IPS-18c (cell line): ENCODE results near the gene MAGI1.

Experiments used
- H3K4me3 ChIP-seq: 2 replicates; pipeline ENCODE4 v1.7.0; 2013; ENCODE audit warnings: low read depth, mild to moderate bottlenecking, low read length, moderate library complexity; ENCODE audit not compliant: insufficient read depth
- H3K9me3 ChIP-seq: one replicate; pipeline ENCODE4 v1.6.1; 2013; ENCODE audit warnings: mild to moderate bottlenecking, low read length, moderate library complexity; ENCODE audit not compliant: control insufficient read depth, insufficient read depth

The MAGI1 gene

GRCh38 chr3:66038726-66039589 is at the start of gene MAGI1:
Gene MAGI1 (minus strand): TSS chr3:66038918. CDS start chr3:66038308, 610 bp downstream.
- Histone ChIP-seq H3K9me3 (no peaks in the 10 kb centered on the region), H3K4me3 (peak within 1 kb of the TSS; percentile 90)

DNA sequence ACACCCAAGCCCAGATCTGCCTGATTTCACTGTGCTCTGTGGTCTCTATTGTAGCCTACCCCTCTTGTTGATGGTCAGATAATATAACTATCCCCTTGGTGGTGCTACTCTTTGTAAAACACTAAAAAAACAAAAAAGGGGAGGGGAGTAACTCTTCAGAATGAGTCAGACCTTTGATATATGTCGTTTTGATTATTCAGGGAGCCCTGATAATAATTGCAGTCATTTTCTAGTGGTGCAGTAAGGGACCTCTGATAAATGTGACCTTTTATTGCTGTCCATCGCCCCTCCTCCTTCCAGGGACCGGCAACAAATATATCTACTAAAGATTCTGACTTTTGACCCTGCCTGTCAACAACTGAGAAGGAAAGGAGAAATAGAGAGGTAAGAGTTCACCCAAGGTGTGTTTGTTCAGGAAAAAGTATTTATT is 45.1 kb upstream of the MAGI1 start:
- Histone ChIP-seq H3K4me3 (no peak overlapping the region), H3K9me3 (peaks cover 2% of the 10 kb centered on the region)

- H3K9me3 ChIP-seq, result peaks cover 1% of the 10 kb centered on the region
- no peak overlapping the region for H3K4me3 ChIP-seq
Observed at GRCh38 chr3:66083096-66083678, 44.5 kb upstream of the MAGI1 start.

DNA sequence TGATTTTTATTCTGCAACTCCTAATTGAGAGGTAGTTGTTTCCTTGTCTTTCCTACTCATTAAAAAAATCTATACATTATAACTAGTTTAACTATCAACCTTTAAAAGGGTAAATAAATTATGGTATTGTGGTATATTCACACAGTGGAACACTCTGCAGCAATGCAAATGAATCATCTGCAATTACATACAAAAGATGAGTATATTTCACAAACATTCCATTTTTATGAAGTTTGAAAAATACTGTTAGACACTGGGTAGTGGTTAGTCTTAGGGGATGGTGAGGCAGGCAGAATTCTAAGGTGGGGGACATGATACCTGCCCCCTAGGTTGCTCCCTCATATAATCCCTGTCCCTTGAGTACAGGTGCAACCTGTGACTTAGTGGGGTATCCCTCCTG is 44.0 kb upstream of the MAGI1 start:
- Histone ChIP-seq H3K4me3 (no peak overlapping the region), H3K9me3 (no peaks in the 10 kb centered on the region)

GRCh38 chr3:66080167-66080566 is 41.4 kb upstream of the MAGI1 start:
- Histone ChIP-seq H3K9me3 (peaks cover 3% of the 10 kb centered on the region), H3K4me3 (no peak overlapping the region)

DNA sequence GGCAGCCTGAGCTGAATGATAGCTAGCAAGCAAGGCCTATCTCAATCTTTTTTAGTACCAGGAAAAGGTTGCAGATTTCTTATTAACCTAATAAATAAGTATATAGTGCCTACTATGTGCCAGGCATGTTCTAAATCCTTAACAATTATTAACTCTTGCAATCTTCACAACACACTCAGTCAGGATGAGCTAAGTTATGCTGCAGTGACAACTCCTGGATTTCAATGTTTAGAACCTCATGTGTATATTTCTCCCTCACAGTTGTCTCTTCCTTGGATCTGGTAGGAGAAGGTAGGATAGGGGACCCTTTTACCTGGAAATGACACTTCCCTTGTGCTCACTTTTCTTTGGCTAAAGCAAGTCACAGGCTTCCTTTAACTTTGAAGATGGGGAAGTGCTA is 39.3 kb upstream of the MAGI1 start:
- no peak overlapping the region for H3K4me3 ChIP-seq
- peaks cover 3% of the 10 kb centered on the region for H3K9me3 ChIP-seq

DNA sequence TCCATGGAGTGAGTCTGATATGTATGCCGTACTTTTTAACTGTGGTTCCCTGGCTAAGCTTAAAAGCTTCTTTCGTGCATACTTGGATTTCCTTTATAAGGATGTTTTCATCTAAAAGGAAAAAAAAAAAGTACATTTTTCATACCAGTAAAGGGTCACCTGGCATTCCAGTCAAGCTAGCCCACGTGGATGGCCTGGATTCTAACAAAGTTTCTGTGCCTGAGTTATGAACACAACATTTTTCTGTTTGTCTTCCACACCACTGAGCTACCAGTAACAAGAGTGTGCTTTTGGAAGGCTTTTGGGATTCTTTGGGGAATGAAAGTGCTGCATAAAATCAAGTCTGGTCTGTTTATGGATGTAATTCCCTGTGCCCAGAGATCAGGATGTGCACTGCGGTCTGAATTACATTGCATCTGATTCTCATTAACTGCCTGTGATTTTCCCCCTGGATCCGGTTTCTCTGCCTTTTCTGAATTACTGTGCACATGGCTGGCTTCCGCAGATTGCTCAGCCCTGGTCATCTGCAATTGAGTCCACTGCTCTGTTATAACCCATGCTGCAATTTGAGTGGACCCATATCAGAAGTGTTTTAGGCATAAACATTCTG is 38.2 kb upstream of the MAGI1 start:
- no peak overlapping the region for H3K4me3 ChIP-seq
- peaks cover 3% of the 10 kb centered on the region for H3K9me3 ChIP-seq

- Histone ChIP-seq H3K9me3 (peaks cover 3% of the 10 kb centered on the region), H3K4me3 (no peak overlapping the region)
Observed at GRCh38 chr3:66075281-66075680, 36.6 kb upstream of the MAGI1 start.

GRCh38 chr3:66073464-66074141 is 34.9 kb upstream of the MAGI1 start:
- Histone ChIP-seq H3K4me3 (no peak overlapping the region), H3K9me3 (peaks cover 3% of the 10 kb centered on the region)

DNA sequence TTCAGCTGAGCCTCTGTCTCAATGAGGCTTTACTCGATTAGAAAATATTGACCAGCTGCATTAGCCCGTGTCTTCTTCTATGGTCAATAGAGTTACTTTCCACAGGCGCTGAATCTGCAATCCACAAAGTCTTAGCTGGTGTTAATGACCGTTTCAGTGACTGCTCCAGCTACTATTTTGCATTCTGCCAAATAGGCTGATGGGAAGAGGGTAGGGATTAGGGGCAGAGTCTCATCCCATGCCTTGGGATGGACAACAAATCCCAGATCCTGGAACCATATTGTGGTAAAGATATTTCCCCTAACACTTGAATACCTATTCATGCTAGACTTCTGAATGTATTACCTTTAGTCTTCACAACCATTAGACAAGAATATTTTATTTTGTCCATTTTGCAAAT is 29.5 kb upstream of the MAGI1 start:
- H3K4me3 ChIP-seq, result no peak overlapping the region
- H3K9me3 ChIP-seq, result no peaks in the 10 kb centered on the region

DNA sequence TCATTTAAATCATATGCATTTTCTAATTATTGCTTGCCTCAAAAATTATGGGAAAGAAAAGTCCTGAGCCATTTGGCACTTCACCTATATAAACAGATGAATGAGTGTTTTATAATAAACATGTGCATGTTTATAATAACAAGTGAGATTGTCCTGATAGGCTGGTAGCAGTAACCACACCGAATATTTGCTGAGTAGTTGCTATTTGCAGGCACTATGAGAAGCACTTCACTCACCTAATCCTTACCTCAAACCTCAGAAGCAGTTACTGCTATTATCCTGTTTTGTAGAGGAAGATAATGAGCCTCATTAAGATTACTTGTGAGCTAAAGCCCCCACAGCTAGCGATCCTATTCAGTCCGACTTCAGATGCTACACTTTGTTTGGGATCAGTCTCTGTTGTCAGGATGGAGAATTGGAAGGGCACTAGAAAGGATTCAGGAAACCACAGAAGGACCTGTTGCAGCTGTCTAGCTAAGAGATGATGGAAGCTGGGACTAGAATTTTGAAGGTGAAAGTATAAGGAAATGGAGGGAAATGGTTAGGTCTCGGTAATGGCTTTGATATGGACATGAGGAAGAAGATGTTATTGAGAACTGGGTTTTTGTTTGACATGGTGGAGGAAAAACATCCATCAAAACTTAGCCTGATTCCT is 28.4 kb upstream of the MAGI1 start:
- no peaks in the 10 kb centered on the region for H3K9me3 ChIP-seq
- no peak overlapping the region for H3K4me3 ChIP-seq

GRCh38 chr3:66055289-66055688 is 16.6 kb upstream of the MAGI1 start:
- Histone ChIP-seq H3K9me3 (no peaks in the 10 kb centered on the region), H3K4me3 (no peak overlapping the region)

DNA sequence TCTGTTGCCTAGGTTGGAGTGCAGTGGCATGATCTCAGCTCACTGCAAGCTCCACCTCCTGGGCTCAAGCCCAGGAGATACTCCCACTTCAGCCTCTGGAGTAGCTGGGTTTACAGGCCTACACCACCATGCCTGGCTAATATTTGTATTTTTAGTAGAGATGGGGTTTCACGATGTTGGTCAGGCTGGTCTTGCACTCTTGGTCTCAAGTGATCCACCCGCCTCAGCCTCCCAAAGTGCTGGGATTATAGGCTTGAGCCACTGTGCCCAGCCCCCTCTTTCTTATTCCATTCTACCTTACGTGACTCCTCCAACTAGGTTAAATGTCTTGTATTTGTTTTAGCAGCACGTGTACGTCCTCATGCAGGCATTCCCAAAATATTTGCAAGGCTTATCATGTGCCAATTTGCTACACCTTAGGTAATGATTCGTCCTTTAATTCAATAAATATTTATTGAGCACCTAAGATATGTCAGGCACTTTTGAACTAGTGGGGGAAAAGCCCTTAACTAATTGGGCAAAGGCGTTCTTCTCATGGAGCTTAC is 14.9 kb upstream of the MAGI1 start:
- Histone ChIP-seq H3K9me3 (no peaks in the 10 kb centered on the region), H3K4me3 (no peak overlapping the region)

DNA sequence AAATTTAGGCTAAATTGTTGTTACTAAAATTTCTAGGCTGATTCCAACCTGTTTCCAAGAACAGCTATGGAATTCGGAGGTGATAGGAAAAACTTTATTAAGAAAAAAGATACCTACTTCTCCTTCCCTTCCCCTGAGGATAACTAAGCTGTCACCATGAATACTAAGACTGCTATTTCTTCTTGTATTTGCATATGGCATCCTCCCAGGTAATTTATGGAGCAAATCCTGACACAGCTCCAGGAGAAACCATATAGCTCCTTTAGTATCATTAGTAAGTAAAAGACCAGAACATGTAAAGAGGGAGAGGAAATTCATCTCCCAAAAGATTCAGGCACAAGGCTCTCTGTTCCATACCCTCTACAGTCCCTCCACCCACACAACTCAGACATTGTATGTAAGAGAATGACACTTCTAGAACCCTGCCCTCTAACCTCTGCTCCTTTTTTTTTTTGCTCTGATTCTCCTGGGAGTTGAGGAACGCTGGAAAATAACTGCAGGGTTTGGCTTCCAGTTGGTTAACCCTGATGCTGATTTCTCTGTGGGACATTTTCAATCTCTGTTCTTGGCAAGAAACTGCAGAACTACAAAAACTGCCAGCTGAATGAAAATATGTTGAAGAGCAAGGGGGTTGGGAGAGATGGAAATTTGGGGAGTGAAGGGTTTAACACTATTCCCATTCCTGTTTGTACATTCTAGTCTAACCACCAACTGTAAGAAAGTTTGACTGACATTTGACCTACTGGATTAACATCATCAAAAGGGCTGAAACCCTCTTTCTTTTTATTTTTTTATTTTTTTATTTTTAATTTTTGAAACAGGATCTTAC is 14.2 kb upstream of the MAGI1 start:
- no peaks in the 10 kb centered on the region for H3K9me3 ChIP-seq

GRCh38 chr3:66050821-66051220 is 12.1 kb upstream of the MAGI1 start:
- Histone ChIP-seq H3K4me3 (no peak overlapping the region), H3K9me3 (no peaks in the 10 kb centered on the region)

More for the DNA sequence above, 14.2 kb upstream of the MAGI1 start:
- H3K4me3 ChIP-seq, result no peak overlapping the region

GRCh38 chr3:66048051-66048395 is 9.3 kb upstream of the MAGI1 start:
- no peaks in the 10 kb centered on the region for H3K9me3 ChIP-seq
- H3K4me3 ChIP-seq, result no peak overlapping the region
